Right atrium auricular region (tissue), 2 donors: ENCODE measurements around the gene EFNA5. TPM values are rescaled to one million over a fixed set of nuclear protein-coding genes. Genes with fewer than 3 reads are reported as not detected.
"Not testable (repeated sequence)": the region's sequence is repeated elsewhere in the genome, so short reads cannot be mapped to it uniquely, and the experiment has no call there.

ENCODE experiments used
- DNase-seq: peaks from one replicate; pipeline ENCODE4 v3.0.0-alpha.2; 2019; ENCODE audit warnings: low spot score
- H3K27ac ChIP-seq, 2 donors: fragments of 200-600 bp; sonication (generic); 1 replicate in 1 of 2; 2 replicates in 1 of 2; pipeline ENCODE4 v1.5.1; 2016 to 2019
- H3K27me3 ChIP-seq, 2 donors: fragments of 200-600 bp; sonication (generic); one replicate each; pipeline versions ENCODE4 v1.5.1 to v1.6.0; 2017 to 2019
- H3K36me3 ChIP-seq: fragments of 200-600 bp; sonication (generic); one replicate; pipeline ENCODE4 v1.5.1; 2016
- H3K4me1 ChIP-seq, 2 donors: fragments of 200-600 bp; sonication (generic); one replicate each; pipeline versions ENCODE4 v1.5.1 to v1.6.0; 2017 to 2019
- H3K4me3 ChIP-seq, 2 donors: fragments of 200-600 bp; sonication (generic); 1 replicate in 1 of 2; 2 replicates in 1 of 2; pipeline ENCODE4 v1.5.1; 2017 to 2019; ENCODE audit warnings: mild to moderate bottlenecking in 1 of 2, moderate library complexity in 1 of 2
- H3K9me3 ChIP-seq, 2 donors: fragments of 200-600 bp; sonication (generic); one replicate each; pipeline ENCODE4 v1.5.1; 2019
- total RNA-seq, 2 donors: library from RNA; depleted of rRNA; stranded (reverse); fragments of >200 nt; gene quantifications; one replicate each; pipeline ENCODE4 v1.1.0, GENCODE V29; 2016
- TF ChIP-seq, protein P1 (sequence below), 2 donors: fragments of 200-600 bp; sonication (generic); IDR thresholded peaks; one replicate each; pipeline ENCODE4 v1.5.1; 2019; ENCODE audit warnings: antibody characterized with exemption in 2 of 2

EFNA5 gene
- total RNA-seq, 2 donors from 2014 or later: 17.0 to 19.2 TPM

DNA sequence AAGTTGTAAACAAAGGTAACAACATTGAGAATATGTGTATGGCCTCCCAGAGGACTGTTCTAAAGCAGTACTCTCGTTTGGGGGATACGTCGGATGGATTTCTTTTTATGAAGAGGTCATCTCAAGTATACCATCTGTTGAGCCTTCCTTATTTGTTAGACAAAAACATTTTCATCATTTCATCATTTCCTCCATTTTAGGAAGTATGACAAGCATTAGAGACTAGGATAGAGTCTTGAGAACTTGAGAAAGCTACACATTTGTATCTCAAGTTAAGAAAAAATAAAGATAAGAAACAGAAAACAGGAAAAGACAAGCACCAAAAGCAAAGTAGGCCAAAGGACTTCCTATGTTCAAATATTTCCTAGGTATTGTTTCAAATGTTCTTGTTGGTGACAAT, 307.0 kb downstream of the EFNA5 start:
- no peaks in the 10 kb centered on the region for H3K27me3 ChIP-seq
- H3K9me3 ChIP-seq: no peaks in the 10 kb centered on the region
- DNase-seq: no peak
- no peak overlapping the region for H3K27ac ChIP-seq
- TF ChIP-seq, protein P1, sequence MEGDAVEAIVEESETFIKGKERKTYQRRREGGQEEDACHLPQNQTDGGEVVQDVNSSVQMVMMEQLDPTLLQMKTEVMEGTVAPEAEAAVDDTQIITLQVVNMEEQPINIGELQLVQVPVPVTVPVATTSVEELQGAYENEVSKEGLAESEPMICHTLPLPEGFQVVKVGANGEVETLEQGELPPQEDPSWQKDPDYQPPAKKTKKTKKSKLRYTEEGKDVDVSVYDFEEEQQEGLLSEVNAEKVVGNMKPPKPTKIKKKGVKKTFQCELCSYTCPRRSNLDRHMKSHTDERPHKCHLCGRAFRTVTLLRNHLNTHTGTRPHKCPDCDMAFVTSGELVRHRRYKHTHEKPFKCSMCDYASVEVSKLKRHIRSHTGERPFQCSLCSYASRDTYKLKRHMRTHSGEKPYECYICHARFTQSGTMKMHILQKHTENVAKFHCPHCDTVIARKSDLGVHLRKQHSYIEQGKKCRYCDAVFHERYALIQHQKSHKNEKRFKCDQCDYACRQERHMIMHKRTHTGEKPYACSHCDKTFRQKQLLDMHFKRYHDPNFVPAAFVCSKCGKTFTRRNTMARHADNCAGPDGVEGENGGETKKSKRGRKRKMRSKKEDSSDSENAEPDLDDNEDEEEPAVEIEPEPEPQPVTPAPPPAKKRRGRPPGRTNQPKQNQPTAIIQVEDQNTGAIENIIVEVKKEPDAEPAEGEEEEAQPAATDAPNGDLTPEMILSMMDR (IDR thresholded peaks at IDR 0.05): no peak
- no peaks in the 10 kb centered on the region for H3K36me3 ChIP-seq
- no peaks in the 10 kb centered on the region for H3K4me1 ChIP-seq
- H3K4me3 ChIP-seq: no peak overlapping the region

DNA sequence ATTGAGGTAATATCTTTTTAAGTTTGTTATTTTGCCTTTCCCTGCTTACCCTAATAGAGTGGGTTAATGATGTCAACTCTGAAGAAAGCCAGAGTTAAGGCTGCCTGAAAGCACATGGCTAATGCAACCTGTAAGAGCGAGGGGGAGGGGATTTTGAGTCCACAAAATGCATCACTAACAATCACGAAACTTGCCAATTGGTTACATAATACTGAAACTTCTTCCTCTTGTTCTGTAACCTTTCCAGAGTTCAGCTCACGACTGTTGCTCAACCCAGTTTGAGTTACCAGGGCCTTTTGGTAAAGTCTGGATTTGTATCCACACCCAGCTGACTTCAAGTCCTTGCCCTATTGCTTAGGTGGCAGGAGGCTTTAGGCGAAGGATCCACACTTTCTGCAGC, 308.8 kb downstream of the EFNA5 start:
- Histone ChIP-seq H3K27ac (no peak overlapping the region), H3K27me3 (no peaks in the 10 kb centered on the region), H3K9me3 (no peaks in the 10 kb centered on the region), H3K36me3 (no peaks in the 10 kb centered on the region), H3K4me1 (no peaks in the 10 kb centered on the region), H3K4me3 (no peak overlapping the region)
- DNase-seq: peak; percentile 68
- TF ChIP-seq, protein P1 (IDR thresholded peaks at IDR 0.05): no peak

DNA sequence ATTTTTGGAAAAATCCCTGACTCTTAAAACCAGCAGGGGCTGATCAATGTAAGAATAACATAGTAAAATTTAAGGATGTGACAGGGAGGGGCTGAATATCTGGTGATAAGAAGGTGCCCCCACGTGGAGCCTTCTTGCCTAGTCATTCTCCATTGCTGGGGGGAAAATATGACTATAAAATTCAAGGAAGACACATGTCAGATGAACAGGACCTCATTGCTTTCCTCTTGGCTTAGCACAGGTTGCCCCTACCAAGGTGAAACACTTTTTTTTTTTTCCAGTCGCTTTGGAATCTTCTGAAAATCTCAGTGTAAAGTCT, 310.9 kb downstream of the EFNA5 start:
- no peaks in the 10 kb centered on the region for H3K4me1 ChIP-seq
- no peak for DNase-seq
- TF ChIP-seq, protein P1 (IDR thresholded peaks at IDR 0.05): no peak
- H3K9me3 ChIP-seq: no peaks in the 10 kb centered on the region
- H3K27me3 ChIP-seq: no peaks in the 10 kb centered on the region
- no peak overlapping the region for H3K4me3 ChIP-seq
- H3K36me3 ChIP-seq: no peaks in the 10 kb centered on the region
- H3K27ac ChIP-seq: no peak overlapping the region

DNA sequence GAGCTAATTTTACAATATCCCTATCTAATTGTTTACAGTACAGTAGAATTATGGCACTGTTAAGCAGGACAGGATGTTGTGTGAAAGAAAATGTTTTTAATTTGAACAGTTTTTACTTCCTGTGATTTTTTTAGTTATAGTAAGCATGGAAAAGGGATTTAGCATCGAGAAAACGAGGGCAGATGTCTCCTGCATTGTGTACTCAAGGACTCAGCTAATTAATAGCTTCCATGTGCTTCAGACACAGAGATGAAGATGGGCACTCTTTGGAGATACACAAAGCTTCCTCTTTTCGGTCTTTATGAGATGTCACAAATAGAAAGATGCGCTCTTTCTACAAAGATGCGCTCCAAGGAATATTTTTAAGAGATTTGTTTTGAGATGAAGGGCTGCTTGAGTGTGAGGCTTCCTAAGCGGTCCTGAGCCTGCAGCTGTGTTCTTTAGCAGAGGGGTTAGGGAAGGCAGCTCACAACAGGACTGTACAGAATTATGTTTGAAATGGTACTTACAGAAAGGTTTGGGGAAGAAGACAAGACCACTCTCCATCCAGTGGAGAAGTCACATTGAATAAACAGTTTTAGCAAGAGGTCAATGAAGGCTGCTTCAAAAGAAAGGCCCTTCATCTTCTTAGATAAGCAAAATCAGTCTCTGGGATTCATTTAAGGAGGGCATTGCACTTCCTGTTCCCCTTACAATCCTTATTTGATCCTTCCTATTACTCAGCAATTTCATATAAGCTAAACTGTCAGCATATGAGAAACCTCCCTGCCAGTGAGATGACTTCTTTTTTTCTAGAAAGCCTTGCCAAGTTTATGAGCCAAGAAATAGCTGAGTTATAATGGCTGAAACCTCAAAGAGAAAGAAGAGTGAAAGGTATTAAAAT, 311.5 kb downstream of the EFNA5 start:
- H3K36me3 ChIP-seq: no peaks in the 10 kb centered on the region
- H3K27ac ChIP-seq: no peak overlapping the region
- H3K27me3 ChIP-seq: no peaks in the 10 kb centered on the region
- no peak overlapping the region for H3K4me3 ChIP-seq
- H3K4me1 ChIP-seq: no peaks in the 10 kb centered on the region
- TF ChIP-seq, protein P1 (IDR thresholded peaks at IDR 0.05): no peak
- H3K9me3 ChIP-seq: no peaks in the 10 kb centered on the region
- no peak for DNase-seq

DNA sequence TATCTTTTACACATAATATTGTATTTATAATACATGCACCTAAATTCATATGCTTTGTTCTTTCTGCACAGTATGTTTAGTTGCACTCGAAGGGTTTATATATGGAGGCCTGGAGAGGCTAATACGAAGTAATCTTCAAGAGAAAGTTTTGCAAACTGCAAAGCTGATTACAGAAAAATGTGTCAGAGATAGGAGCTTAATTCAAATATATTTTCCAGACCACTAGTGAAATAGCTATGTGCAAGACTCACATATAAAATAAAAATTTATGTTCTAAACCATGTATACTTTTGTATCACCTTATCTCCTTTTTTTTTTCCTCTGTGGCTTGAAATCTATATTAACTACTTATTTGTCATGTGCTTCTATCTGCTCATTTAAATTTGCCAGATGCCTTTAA, 313.8 kb downstream of the EFNA5 start:
- Histone ChIP-seq H3K36me3 (no peaks in the 10 kb centered on the region), H3K27me3 (no peaks in the 10 kb centered on the region), H3K27ac (no peak overlapping the region), H3K9me3 (no peaks in the 10 kb centered on the region), H3K4me1 (no peaks in the 10 kb centered on the region), H3K4me3 (no peak overlapping the region)
- DNase-seq: no peak
- TF ChIP-seq, protein P1 (IDR thresholded peaks at IDR 0.05): no peak

DNA sequence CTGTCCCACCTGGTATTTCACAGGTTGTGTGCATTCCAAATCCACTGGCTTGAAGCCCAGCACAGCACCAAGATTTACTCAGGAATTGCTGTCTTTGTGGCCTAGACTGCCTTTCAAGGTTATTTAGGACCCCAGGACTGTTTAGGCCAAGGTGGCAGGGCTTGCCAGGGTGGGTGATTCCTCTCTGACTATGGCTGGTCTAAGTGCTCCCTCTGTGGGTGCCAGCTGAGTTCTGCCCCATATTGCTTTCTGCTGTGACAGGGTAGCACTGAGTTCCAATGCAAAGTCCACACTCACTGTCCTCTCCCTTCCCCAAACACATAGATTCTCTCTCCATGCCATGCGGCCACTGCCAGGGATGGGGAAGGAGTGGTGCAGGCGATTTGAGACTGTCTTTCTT, 318.2 kb downstream of the EFNA5 start:
- Histone ChIP-seq H3K4me1 (no peaks in the 10 kb centered on the region), H3K4me3 (no peak overlapping the region), H3K27me3 (no peaks in the 10 kb centered on the region), H3K9me3 (peaks cover 0 to 7% of the 10 kb centered on the region in 2 donors), H3K36me3 (no peaks in the 10 kb centered on the region), H3K27ac (no peak overlapping the region)
- TF ChIP-seq, protein P1 (IDR thresholded peaks at IDR 0.05): no peak
- DNase-seq: no peak

DNA sequence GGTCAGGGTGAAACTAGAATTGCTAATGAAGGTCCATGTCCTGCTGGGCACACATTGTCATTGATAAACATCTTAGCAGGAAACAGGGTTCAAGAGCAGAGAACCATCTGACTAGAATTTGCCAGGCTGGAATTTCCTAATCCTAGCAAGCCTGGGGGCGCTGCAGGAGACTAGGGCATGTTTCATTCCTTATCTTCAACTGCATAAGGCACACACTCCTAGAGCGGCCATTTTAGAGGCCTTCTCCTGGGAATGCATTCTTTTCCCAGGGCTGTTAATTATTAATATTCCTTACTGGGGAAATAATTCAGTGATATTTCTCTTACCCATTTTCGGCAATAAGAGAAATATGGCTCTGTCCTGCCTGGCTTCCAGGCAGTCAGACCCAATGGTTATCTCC, 324.2 kb downstream of the EFNA5 start:
- not testable (repeated sequence) for H3K4me3 ChIP-seq, H3K27me3 ChIP-seq, DNase-seq, H3K4me1 ChIP-seq, H3K36me3 ChIP-seq, H3K27ac ChIP-seq
- peaks cover 0 to 25% of the 10 kb centered on the region in 2 donors for H3K9me3 ChIP-seq
